ENCODE data around the gene AGBL1.

GRCh38 chr15:86649277-86649676 lies 569.6 kb downstream of the AGBL1 start:
- TF ChIP-seq EZH2 (IDR thresholded peaks at IDR 0.05; ENCODE audit: low read length) (no peak), CTCF (optimal IDR thresholded peaks at IDR 0.05 in 1 of 3, IDR thresholded peaks at IDR 0.05 in 1 of 3, conservative IDR thresholded peaks at IDR 0.05 in 1 of 3; ENCODE audit: extremely low read depth in 1 of 3, insufficient read depth in 2 of 3, low read length in 3 of 3) (no peak)
